ENCODE results near the gene KPNA3.

Gene KPNA3

DNA sequence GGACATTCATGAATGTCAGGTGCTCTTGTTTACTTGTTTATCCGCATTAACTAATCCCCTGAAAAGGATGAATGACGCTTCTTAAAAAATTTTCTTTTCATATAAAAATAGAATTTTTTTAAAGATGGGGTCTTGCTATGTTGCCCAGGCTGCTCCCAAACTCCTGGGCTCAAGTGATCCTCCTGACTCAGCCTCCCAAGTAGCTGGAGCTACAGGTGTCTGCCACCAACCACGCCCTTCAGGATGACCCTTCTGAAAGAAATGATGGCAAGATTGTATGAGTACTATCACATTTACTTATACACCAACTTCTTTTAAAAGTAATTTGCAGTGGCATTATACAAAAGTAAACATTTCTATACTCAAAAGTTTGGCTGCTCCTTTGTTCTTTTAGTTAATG lies 95.0 kb downstream of the KPNA3 start:
- no peak overlapping the region for H3K4me3 ChIP-seq (ENCODE audit: control insufficient read depth, low read depth, low read length)
- TF ChIP-seq, protein P1, sequence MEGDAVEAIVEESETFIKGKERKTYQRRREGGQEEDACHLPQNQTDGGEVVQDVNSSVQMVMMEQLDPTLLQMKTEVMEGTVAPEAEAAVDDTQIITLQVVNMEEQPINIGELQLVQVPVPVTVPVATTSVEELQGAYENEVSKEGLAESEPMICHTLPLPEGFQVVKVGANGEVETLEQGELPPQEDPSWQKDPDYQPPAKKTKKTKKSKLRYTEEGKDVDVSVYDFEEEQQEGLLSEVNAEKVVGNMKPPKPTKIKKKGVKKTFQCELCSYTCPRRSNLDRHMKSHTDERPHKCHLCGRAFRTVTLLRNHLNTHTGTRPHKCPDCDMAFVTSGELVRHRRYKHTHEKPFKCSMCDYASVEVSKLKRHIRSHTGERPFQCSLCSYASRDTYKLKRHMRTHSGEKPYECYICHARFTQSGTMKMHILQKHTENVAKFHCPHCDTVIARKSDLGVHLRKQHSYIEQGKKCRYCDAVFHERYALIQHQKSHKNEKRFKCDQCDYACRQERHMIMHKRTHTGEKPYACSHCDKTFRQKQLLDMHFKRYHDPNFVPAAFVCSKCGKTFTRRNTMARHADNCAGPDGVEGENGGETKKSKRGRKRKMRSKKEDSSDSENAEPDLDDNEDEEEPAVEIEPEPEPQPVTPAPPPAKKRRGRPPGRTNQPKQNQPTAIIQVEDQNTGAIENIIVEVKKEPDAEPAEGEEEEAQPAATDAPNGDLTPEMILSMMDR (conservative IDR thresholded peaks at IDR 0.05; ENCODE audit: control insufficient read depth, insufficient read depth, low read depth, low read length) = no peak
- no peak for DNase-seq (ENCODE audit: low read depth)

DNA sequence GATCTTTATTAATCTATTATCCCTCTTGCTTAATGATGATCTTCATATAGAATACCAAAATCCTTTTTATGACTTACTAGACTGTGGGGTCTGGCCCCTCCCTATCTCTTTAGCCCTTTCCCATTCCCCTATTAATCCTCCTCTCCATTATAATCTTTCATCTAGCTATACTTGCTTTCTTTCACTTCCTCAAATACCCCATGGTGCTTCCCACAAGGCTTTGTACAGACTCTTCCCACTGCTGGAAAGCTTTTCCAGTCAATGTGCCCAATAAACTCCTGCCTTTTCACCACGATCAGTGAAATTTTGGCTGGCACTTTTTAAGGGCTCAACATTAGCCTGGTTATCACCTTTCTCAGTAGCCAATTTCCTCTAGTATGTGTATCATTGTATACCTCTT lies 98.0 kb downstream of the KPNA3 start:
- DNase-seq (ENCODE audit: low read depth) = no peak

DNA sequence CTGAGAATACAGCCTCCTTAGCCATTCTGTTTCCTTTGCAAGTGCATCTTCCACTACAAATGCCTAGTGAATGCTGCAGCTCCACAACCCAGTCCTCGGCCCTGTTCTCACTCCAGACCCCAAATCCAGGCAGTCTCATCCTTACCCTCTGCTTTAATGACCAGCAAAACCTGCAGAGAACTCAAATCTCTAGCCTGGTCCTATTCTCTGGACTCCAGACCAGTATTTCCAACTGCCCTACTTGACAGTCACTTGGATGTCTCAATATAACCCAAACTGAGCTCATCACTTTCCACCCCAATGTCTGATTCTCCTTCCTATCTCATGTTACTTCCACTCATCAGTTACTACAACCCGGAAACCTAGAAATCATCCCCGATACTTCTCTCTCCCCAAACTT lies 98.6 kb downstream of the KPNA3 start:
- TF ChIP-seq, protein P1 (conservative IDR thresholded peaks at IDR 0.05; ENCODE audit: control insufficient read depth, insufficient read depth, low read depth, low read length) = no peak
- no peak for DNase-seq (ENCODE audit: low read depth)
- H3K4me3 ChIP-seq (ENCODE audit: control insufficient read depth, low read depth, low read length) = no peak overlapping the region

More for the DNA sequence above, 98.0 kb downstream of the KPNA3 start:
- no peak overlapping the region for H3K4me3 ChIP-seq (ENCODE audit: control insufficient read depth, low read depth, low read length)
- TF ChIP-seq, protein P1 (conservative IDR thresholded peaks at IDR 0.05; ENCODE audit: control insufficient read depth, insufficient read depth, low read depth, low read length) = no peak

DNA sequence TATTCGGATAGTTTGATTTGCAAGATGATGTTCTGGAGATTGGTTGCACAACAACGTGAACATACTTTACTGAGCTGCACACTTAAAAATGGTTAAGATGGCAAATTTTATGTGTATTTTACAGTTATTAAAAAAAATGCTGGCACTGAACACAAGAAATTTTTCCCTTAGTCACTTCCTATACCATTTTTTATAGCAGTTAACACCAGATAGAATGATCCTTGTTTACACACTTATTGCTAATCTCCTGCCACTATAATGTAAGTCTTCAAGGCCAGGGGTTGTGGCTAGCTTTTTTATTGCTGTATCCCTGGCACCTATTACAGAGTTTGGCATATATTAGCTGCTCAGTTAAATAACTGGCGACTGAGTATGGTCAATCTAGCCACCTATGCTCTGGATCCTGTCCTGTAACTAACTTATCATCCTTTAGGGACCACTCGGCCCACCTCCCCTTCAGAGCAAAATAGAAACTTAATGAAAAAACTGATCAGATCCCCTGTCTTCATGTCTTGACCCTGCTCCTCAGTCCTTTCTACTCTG lies 99.2 kb downstream of the KPNA3 start:
- TF ChIP-seq, protein P1 (conservative IDR thresholded peaks at IDR 0.05; ENCODE audit: control insufficient read depth, insufficient read depth, low read depth, low read length) = no peak
- no peak overlapping the region for H3K4me3 ChIP-seq (ENCODE audit: control insufficient read depth, low read depth, low read length)
- no peak for DNase-seq (ENCODE audit: low read depth)

DNA sequence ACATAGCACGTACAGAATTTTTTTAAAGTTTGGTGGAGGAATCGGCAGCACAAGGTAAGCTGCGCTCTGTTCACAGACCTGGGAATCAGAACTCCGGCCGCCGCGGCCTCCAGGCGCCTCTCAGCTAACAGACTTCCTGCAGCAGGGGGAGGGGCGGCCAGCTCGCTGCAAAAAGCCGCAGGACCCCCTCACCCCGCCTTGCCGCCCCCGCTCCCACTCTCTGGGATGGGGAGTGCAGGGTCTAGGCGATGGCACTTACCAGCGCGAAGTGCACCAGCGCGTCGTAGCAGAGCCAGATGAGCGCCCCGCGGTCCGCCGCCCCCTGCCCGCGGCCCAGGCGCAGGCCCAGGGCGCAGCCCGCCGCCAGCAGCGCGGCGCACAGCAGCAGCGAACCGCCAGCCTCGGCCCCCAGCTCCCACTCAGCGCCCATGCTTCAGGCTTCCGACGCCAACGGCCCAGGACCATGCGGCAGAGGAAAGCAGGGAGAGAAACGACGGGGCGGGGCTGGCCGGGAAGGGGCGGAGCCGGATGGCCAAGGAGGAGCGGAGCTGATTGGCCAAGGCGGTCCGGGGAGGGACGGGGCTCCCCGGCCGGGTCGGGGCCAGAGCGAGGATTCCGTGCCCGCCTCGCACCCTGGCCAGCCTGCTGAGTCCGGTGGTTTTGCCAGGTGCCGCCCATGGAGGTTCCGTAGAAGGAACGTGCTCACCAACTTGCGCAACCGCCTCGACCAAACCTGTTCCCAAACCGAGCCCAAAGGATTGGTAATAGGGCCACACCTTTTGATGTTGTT lies 101.3 kb downstream of the KPNA3 start, which contains the start of gene EBPL:
Gene EBPL (minus strand): TSS at position 492 of the 790 bp plus-strand sequence. CDS start 62 bp downstream, at position 430.
- DNase-seq (ENCODE audit: low read depth) = peak; percentile 81
- TF ChIP-seq, protein P1 (conservative IDR thresholded peaks at IDR 0.05; ENCODE audit: control insufficient read depth, insufficient read depth, low read depth, low read length) = no peak
- peak within 1 kb of the TSS; percentile 90 for H3K4me3 ChIP-seq (ENCODE audit: control insufficient read depth, low read depth, low read length)

DNA sequence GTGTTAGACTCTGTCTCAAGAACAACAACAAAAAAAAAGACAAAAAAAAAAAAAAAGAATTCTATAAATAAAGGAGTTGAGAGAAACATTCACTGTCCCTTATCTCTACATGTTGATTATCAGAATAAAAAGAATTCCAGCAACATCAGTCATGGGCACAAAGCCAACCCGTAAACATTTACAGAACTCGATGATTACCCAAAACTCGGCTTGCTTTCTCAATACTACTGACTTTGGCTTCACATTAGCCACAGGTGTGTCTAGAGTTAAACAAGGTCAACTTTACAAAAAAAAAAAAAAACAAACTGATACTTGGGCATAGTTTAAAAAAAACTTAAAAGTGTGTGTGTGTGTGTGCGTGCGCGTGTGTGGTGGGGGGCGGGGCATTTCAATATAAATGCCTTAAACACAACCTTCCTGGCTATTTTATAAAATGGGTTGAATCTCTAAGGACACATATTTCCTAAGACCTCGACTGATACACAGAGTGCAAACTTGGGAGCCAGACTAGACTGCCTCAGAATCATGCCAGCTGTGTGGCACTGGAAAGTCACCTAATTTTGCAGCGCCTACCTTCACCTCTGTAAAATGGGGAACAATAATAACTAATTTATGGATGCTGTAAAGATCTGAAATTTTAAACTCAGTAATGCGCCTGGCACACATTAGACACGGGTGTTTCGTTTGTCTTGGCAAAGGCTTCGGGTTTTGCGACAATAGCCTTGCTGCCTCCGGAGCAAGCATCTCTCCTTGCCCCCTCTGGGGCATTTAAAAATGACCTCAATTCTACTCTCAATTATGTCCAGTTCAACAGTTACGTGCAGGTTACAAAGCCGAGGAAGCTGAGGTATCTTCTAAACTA lies 102.1 kb downstream of the KPNA3 start:
- TF ChIP-seq, protein P1 (conservative IDR thresholded peaks at IDR 0.05; ENCODE audit: control insufficient read depth, insufficient read depth, low read depth, low read length) = no peak
- peak overlapping the region; percentile 90 for H3K4me3 ChIP-seq (ENCODE audit: control insufficient read depth, low read depth, low read length)
- peak; percentile 59 for DNase-seq (ENCODE audit: low read depth)
